Natural killer cell (primary cell): ENCODE results near the gene CLEC16A. TPM values are rescaled to one million over a fixed set of nuclear protein-coding genes. Genes with fewer than 3 reads are reported as not detected.

ENCODE experiments used
- ATAC-seq, 3 donors: fragments of 150-1000 bp in 2 of 3; fragments of 200-7000 bp in 1 of 3; cut with Tn5 transposase; 1 replicate in 1 of 3; 2 replicates in 2 of 3; pipeline ENCODE4 v1.10.0; 2021; ENCODE audit warnings: mild to moderate bottlenecking in 2 of 3, moderate library complexity in 2 of 3
- DNase-seq, 2 donors: peaks; one replicate each; pipeline versions ENCODE4 v3.0.0 to v3.0.0-alpha.2; 2013 to 2021; ENCODE audit warnings: mixed read lengths in 1 of 2
- H3K27ac ChIP-seq: one replicate; pipeline ENCODE4 v1.5.1; 2013; ENCODE audit warnings: mild to moderate bottlenecking, low read length
- H3K27me3 ChIP-seq: one replicate; pipeline ENCODE4 v1.6.1; 2013; ENCODE audit warnings: low read length; ENCODE audit not compliant: control insufficient read depth, insufficient read depth
- H3K36me3 ChIP-seq: one replicate; pipeline ENCODE4 v1.6.1; 2013; ENCODE audit warnings: low read length; ENCODE audit not compliant: control insufficient read depth, insufficient read depth
- H3K4me1 ChIP-seq: one replicate; pipeline ENCODE4 v1.6.1; 2013; ENCODE audit warnings: low read length; ENCODE audit not compliant: control insufficient read depth, insufficient read depth
- H3K4me3 ChIP-seq: one replicate; pipeline ENCODE4 v1.5.1; 2013; ENCODE audit warnings: low read length
- H3K9me3 ChIP-seq: one replicate; pipeline ENCODE4 v1.6.1; 2013; ENCODE audit warnings: low read length; ENCODE audit not compliant: control insufficient read depth, insufficient read depth
- H3K27ac Mint-ChIP-seq, 2 donors: one replicate each; pipeline ENCODE4 v1.8.0; 2022; ENCODE audit warnings: mild to moderate bottlenecking in 2 of 2, mixed read lengths in 2 of 2, moderate library complexity in 1 of 2
- H3K27me3 Mint-ChIP-seq, 2 donors: one replicate each; pipeline ENCODE4 v1.8.0; 2022; ENCODE audit warnings: low read depth in 2 of 2, mixed read lengths in 2 of 2
- H3K36me3 Mint-ChIP-seq: one replicate; pipeline ENCODE4 v1.8.0; 2022; ENCODE audit warnings: mixed read lengths
- H3K4me1 Mint-ChIP-seq, 2 donors: one replicate each; pipeline ENCODE4 v1.8.0; 2022; ENCODE audit warnings: mixed read lengths in 2 of 2
- H3K4me3 Mint-ChIP-seq: one replicate; pipeline ENCODE4 v1.8.0; 2022; ENCODE audit warnings: mild to moderate bottlenecking, moderate library complexity, mixed read lengths
- H3K9me3 Mint-ChIP-seq, 2 donors: one replicate each; pipeline ENCODE4 v1.8.0; 2022; ENCODE audit warnings: mixed read lengths in 2 of 2
- CTCF ChIP-seq: fragments of 200-600 bp; IDR thresholded peaks from one replicate; pipeline ENCODE4 v1.8.0; 2022; ENCODE audit warnings: antibody characterized with exemption
- WGBS: methylation state at CpG from one replicate; pipeline ENCODE4 v1.1.7; 2013; ENCODE audit warnings: missing lambda C conversion rate; ENCODE audit not compliant: insufficient coverage; 5-methylcytosine and 5-hydroxymethylcytosine counted together
- intact Hi-C: fragments of 100-400 bp; cut with micrococcal nuclease; formaldehyde crosslinking; loops from one replicate; pipeline ENCODE4 v1.14.2; 2022
- total RNA-seq, 4 donors: library from RNA; stranded (reverse); fragments of 120-200 nt in 1 of 4; gene quantifications; one replicate each; pipeline versions ENCODE4 v1.2.3 to v1.2.4, GENCODE V29; 2013 to 2022

The CLEC16A gene
- total RNA-seq, 3 donors from 2014 or later (not counting 1 experiment from before 2014, with no cell fraction given), result 35.9 to 50.5 (median 37.4) TPM

GRCh38 chr16:11010575-11011221 is 66.3 kb downstream of the CLEC16A start:
- Mint-ChIP-seq H3K4me3 (no peak overlapping the region), H3K4me1 (no peaks in the 10 kb centered on the region), H3K9me3 (no peaks in the 10 kb centered on the region), H3K27ac (no peak overlapping the region), H3K27me3 (no peaks in the 10 kb centered on the region), H3K36me3 (peaks cover 6% of the 10 kb centered on the region)
- no peak for TF ChIP-seq CTCF
- no peak overlapping the region for H3K4me3 ChIP-seq
- 97% methylated on average over 12 of the region's 12 CpGs for WGBS
- H3K9me3 ChIP-seq, result no peaks in the 10 kb centered on the region
- intact Hi-C loops, result no loop called here
- ATAC-seq (no peak), DNase-seq (no peak)
- no peak overlapping the region for H3K27ac ChIP-seq
- H3K36me3 ChIP-seq, result peaks cover 2% of the 10 kb centered on the region
- no peaks in the 10 kb centered on the region for H3K4me1 ChIP-seq
- H3K27me3 ChIP-seq, result no peaks in the 10 kb centered on the region

GRCh38 chr16:11011326-11011725 is 67.0 kb downstream of the CLEC16A start:
- no peak overlapping the region for H3K4me3 Mint-ChIP-seq
- no peak overlapping the region for H3K27ac Mint-ChIP-seq
- 100% methylated on average over 1 of the region's 1 CpG for WGBS
- H3K36me3 Mint-ChIP-seq, result peaks cover 6% of the 10 kb centered on the region
- H3K27me3 ChIP-seq, result no peaks in the 10 kb centered on the region
- no peaks in the 10 kb centered on the region for H3K4me1 Mint-ChIP-seq
- H3K36me3 ChIP-seq, result peaks cover 2% of the 10 kb centered on the region
- H3K27me3 Mint-ChIP-seq, result no peaks in the 10 kb centered on the region
- intact Hi-C loops, result no loop called here
- TF ChIP-seq CTCF, result no peak
- H3K4me1 ChIP-seq, result no peaks in the 10 kb centered on the region
- no peaks in the 10 kb centered on the region for H3K9me3 ChIP-seq
- ATAC-seq (no peak), DNase-seq (no peak)
- no peaks in the 10 kb centered on the region for H3K9me3 Mint-ChIP-seq
- H3K4me3 ChIP-seq, result no peak overlapping the region
- no peak overlapping the region for H3K27ac ChIP-seq

GRCh38 chr16:11012841-11013240 is 68.5 kb downstream of the CLEC16A start:
- H3K27me3 Mint-ChIP-seq, result no peaks in the 10 kb centered on the region
- no peaks in the 10 kb centered on the region for H3K9me3 Mint-ChIP-seq
- TF ChIP-seq CTCF, result no peak
- H3K4me3 Mint-ChIP-seq, result no peak overlapping the region
- Histone ChIP-seq H3K4me1 (no peaks in the 10 kb centered on the region), H3K27ac (no peak overlapping the region), H3K27me3 (no peaks in the 10 kb centered on the region), H3K36me3 (peaks cover 2% of the 10 kb centered on the region), H3K9me3 (no peaks in the 10 kb centered on the region), H3K4me3 (no peak overlapping the region)
- intact Hi-C loops, result no loop called here
- no peak for ATAC-seq
- H3K4me1 Mint-ChIP-seq, result no peaks in the 10 kb centered on the region
- no peak for DNase-seq
- H3K27ac Mint-ChIP-seq, result no peak overlapping the region
- peaks cover 6% of the 10 kb centered on the region for H3K36me3 Mint-ChIP-seq
- 100% methylated on average over 5 of the region's 8 CpGs for WGBS

GRCh38 chr16:11014136-11014535 is 69.8 kb downstream of the CLEC16A start:
- Mint-ChIP-seq H3K36me3 (peaks cover 6% of the 10 kb centered on the region), H3K4me3 (no peak overlapping the region), H3K4me1 (no peaks in the 10 kb centered on the region), H3K27me3 (no peaks in the 10 kb centered on the region), H3K9me3 (no peaks in the 10 kb centered on the region), H3K27ac (no peak overlapping the region)
- H3K4me1 ChIP-seq, result no peaks in the 10 kb centered on the region
- no peak for DNase-seq
- peaks cover 4% of the 10 kb centered on the region for H3K36me3 ChIP-seq
- H3K9me3 ChIP-seq, result no peaks in the 10 kb centered on the region
- WGBS, result 100% methylated on average over 3 of the region's 4 CpGs
- no peak overlapping the region for H3K27ac ChIP-seq
- ATAC-seq, result no peak
- no peak for TF ChIP-seq CTCF
- H3K27me3 ChIP-seq, result no peaks in the 10 kb centered on the region
- no peak overlapping the region for H3K4me3 ChIP-seq
- intact Hi-C loops, result no loop called here
